Mucosa of descending colon (tissue), 3 donors: Measurements from ENCODE around the gene CACNA2D2. TPM values are rescaled to one million over a fixed set of nuclear protein-coding genes. Genes with fewer than 3 reads are reported as not detected.
"Not testable (repeated sequence)": the region's sequence is repeated elsewhere in the genome, so short reads cannot be mapped to it uniquely, and the experiment has no call there.

Source experiments
- ATAC-seq: fragments of 200-7000 bp; cut with Tn5 transposase; one replicate; pipeline ENCODE4 v1.9.1; 2020; ENCODE audit warnings: mild to moderate bottlenecking, moderate library complexity
- DNase-seq, 3 donors: peaks; one replicate each; pipeline ENCODE4 v3.0.0-alpha.2; 2020
- H3K36me3 ChIP-seq: fragments of 200-600 bp; one replicate; pipeline ENCODE4 v1.8.0; 2021; ENCODE audit warnings: low read depth, mild to moderate bottlenecking
- H3K4me1 ChIP-seq: fragments of 200-600 bp; one replicate; pipeline ENCODE4 v1.8.0; 2021; ENCODE audit warnings: low read depth, mild to moderate bottlenecking
- H3K4me3 ChIP-seq: fragments of 200-600 bp; one replicate; pipeline ENCODE4 v1.8.0; 2021; ENCODE audit warnings: mild to moderate bottlenecking
- H3K9me3 ChIP-seq: fragments of 200-600 bp; one replicate; pipeline ENCODE4 v1.8.0; 2021; ENCODE audit warnings: mild to moderate bottlenecking
- CTCF ChIP-seq: fragments of 200-600 bp; IDR thresholded peaks from one replicate; pipeline ENCODE4 v1.8.0; 2022; ENCODE audit warnings: antibody characterized with exemption, mild to moderate bottlenecking
- intact Hi-C, 2 donors: fragments of 100-400 bp; cut with DNase I in 1 of 2; cut with micrococcal nuclease in 1 of 2; formaldehyde crosslinking; loops; one replicate each; pipeline versions ENCODE4 v1.11.0 to v1.11.1; 2022; cut with DNase I, micrococcal nuclease
- total RNA-seq, 3 donors: library from RNA; stranded (reverse); fragmentation: NEBNext Ultra II Directional in 2 of 3; extraction: Animal tissue kit (Norgen Biotek cat#: 25700) in 2 of 3; gene quantifications; one replicate each; pipeline versions ENCODE4 v1.2.1 to v1.2.4, GENCODE V29; 2021 to 2023
- donor health status: DM: no; HTN: no; CAD: no; lungs with moderate emphysema.
- donor health status: DM: no; HTN: no; CAD: no.
- donor health status: DM: no; HTN: yes; CAD: no.

CACNA2D2 gene
- total RNA-seq, 3 donors from 2014 or later: 1.5 to 4.9 (median 3.8) TPM

- ATAC-seq (no peak), DNase-seq (no peak)
- Histone ChIP-seq H3K9me3 (no peaks in the 10 kb centered on the region), H3K4me1 (no peaks in the 10 kb centered on the region), H3K36me3 (no peaks in the 10 kb centered on the region), H3K4me3 (no peak overlapping the region)
- no peak for TF ChIP-seq CTCF
- intact Hi-C loops: no loop called here
Measured at GRCh38 chr3:50518436-50518835, 15.0 kb upstream of the CACNA2D2 start.

- no peak for DNase-seq
- no peak for ATAC-seq
- TF ChIP-seq CTCF: no peak
- H3K36me3 ChIP-seq: no peaks in the 10 kb centered on the region
- intact Hi-C loops: no loop called here
- H3K9me3 ChIP-seq: no peaks in the 10 kb centered on the region
- no peak overlapping the region for H3K4me3 ChIP-seq
- H3K4me1 ChIP-seq: no peaks in the 10 kb centered on the region
Measured at GRCh38 chr3:50517721-50518206, 14.3 kb upstream of the CACNA2D2 start.

- no peaks in the 10 kb centered on the region for H3K4me1 ChIP-seq
- no peak overlapping the region for H3K4me3 ChIP-seq
- H3K36me3 ChIP-seq: no peaks in the 10 kb centered on the region
- ATAC-seq (no peak), DNase-seq (no peak)
- no peak for TF ChIP-seq CTCF
- no peaks in the 10 kb centered on the region for H3K9me3 ChIP-seq
- intact Hi-C loops: no loop called here
Measured at GRCh38 chr3:50516440-50516871, 13.0 kb upstream of the CACNA2D2 start.

- peak; percentile 57 for ATAC-seq
- no peaks in the 10 kb centered on the region for H3K36me3 ChIP-seq
- no peak overlapping the region for H3K4me3 ChIP-seq
- no peaks in the 10 kb centered on the region for H3K4me1 ChIP-seq
- intact Hi-C loops: no loop called here
- peak; percentile 14 to 58 (median 39) for DNase-seq
- no peaks in the 10 kb centered on the region for H3K9me3 ChIP-seq
- no peak for TF ChIP-seq CTCF
Measured at GRCh38 chr3:50515565-50516439, 12.4 kb upstream of the CACNA2D2 start.

GRCh38 chr3:50512908-50513307, 9.5 kb upstream of the CACNA2D2 start:
- H3K4me1 ChIP-seq, H3K36me3 ChIP-seq, intact Hi-C loops, H3K9me3 ChIP-seq, DNase-seq, ATAC-seq, H3K4me3 ChIP-seq: not testable (repeated sequence)

- Histone ChIP-seq H3K9me3 (no peaks in the 10 kb centered on the region), H3K4me1 (no peaks in the 10 kb centered on the region), H3K4me3 (no peak overlapping the region), H3K36me3 (no peaks in the 10 kb centered on the region)
- intact Hi-C loops: no loop called here
- ATAC-seq (no peak), DNase-seq (no peak)
- TF ChIP-seq CTCF: no peak
Measured at GRCh38 chr3:50512131-50512530, 8.7 kb upstream of the CACNA2D2 start.
